ENCODE data around the gene MAPT.
"Not testable (repeated sequence)": the region's sequence is repeated elsewhere in the genome, so short reads cannot be mapped to it uniquely, and the experiment has no call there.

MAPT gene

GRCh38 chr17:45906237-45906636 lies 11.9 kb downstream of the MAPT start:
- peaks cover 3% of the 10 kb centered on the region; the same call in 1 of the 2 replicates for H3K4me1 ChIP-seq (ENCODE audit: insufficient read depth, low read length)
- no peak overlapping the region for H3K4me3 ChIP-seq (ENCODE audit: low read length)
- no peaks in the 10 kb centered on the region for H3K36me3 ChIP-seq (ENCODE audit: insufficient read depth, low read depth, low read length)
- H3K9ac ChIP-seq (ENCODE audit: low read depth, low read length), result no peak overlapping the region
- peaks cover 16% of the 10 kb centered on the region for H3K27me3 ChIP-seq (ENCODE audit: insufficient read depth, low read length)
- no peaks in the 10 kb centered on the region for H3K9me3 ChIP-seq (ENCODE audit: insufficient read depth, low read depth, low read length)
- no peak overlapping the region for H3K27ac ChIP-seq (ENCODE audit: low read length)

- Histone ChIP-seq H3K27me3 (ENCODE audit: insufficient read depth, low read length) (peaks cover 10% of the 10 kb centered on the region), H3K36me3 (ENCODE audit: insufficient read depth, low read depth, low read length) (no peaks in the 10 kb centered on the region), H3K27ac (ENCODE audit: low read length) (no peak overlapping the region)
Observed at GRCh38 chr17:45906927-45907622, 12.7 kb downstream of the MAPT start.

GRCh38 chr17:45907750-45908395 lies 13.5 kb downstream of the MAPT start:
- H3K27ac ChIP-seq (ENCODE audit: low read length), result no peak overlapping the region
- H3K9ac ChIP-seq (ENCODE audit: low read depth, low read length), result no peak overlapping the region
- no peak overlapping the region for H3K4me3 ChIP-seq (ENCODE audit: low read length)
- H3K9me3 ChIP-seq (ENCODE audit: insufficient read depth, low read depth, low read length), result peaks cover 4% of the 10 kb centered on the region; the same call in 1 of the 2 replicates
- H3K36me3 ChIP-seq (ENCODE audit: insufficient read depth, low read depth, low read length), result no peaks in the 10 kb centered on the region
- peaks cover 4% of the 10 kb centered on the region for H3K27me3 ChIP-seq (ENCODE audit: insufficient read depth, low read length)
- peaks cover 3% of the 10 kb centered on the region; the same call in 1 of the 2 replicates for H3K4me1 ChIP-seq (ENCODE audit: insufficient read depth, low read length)

More at GRCh38 chr17:45906927-45907622, 12.7 kb downstream of the MAPT start:
- Histone ChIP-seq H3K4me3 (ENCODE audit: low read length) (no peak overlapping the region), H3K9me3 (ENCODE audit: insufficient read depth, low read depth, low read length) (peaks cover 2% of the 10 kb centered on the region; the same call in 1 of the 2 replicates), H3K4me1 (ENCODE audit: insufficient read depth, low read length) (peaks cover 3% of the 10 kb centered on the region; the same call in 1 of the 2 replicates), H3K9ac (ENCODE audit: low read depth, low read length) (no peak overlapping the region)

GRCh38 chr17:45908460-45908859 lies 14.1 kb downstream of the MAPT start:
- Histone ChIP-seq H3K36me3 (ENCODE audit: insufficient read depth, low read depth, low read length) (no peaks in the 10 kb centered on the region), H3K9ac (ENCODE audit: low read depth, low read length) (no peak overlapping the region), H3K9me3 (ENCODE audit: insufficient read depth, low read depth, low read length) (peaks cover 4% of the 10 kb centered on the region; the same call in 1 of the 2 replicates), H3K27ac (ENCODE audit: low read length) (no peak overlapping the region), H3K4me1 (ENCODE audit: insufficient read depth, low read length) (peaks cover 3% of the 10 kb centered on the region; the same call in 1 of the 2 replicates), H3K4me3 (ENCODE audit: low read length) (no peak overlapping the region), H3K27me3 (ENCODE audit: insufficient read depth, low read length) (no peaks in the 10 kb centered on the region; the same call in 1 of the 2 replicates)

GRCh38 chr17:45908935-45909334 lies 14.6 kb downstream of the MAPT start:
- H3K27ac ChIP-seq (ENCODE audit: low read length), result no peak overlapping the region
- H3K4me3 ChIP-seq (ENCODE audit: low read length), result no peak overlapping the region
- no peak overlapping the region for H3K9ac ChIP-seq (ENCODE audit: low read depth, low read length)
- H3K27me3 ChIP-seq (ENCODE audit: insufficient read depth, low read length), result no peaks in the 10 kb centered on the region; the same call in 1 of the 2 replicates
- H3K36me3 ChIP-seq (ENCODE audit: insufficient read depth, low read depth, low read length), result no peaks in the 10 kb centered on the region
- H3K9me3 ChIP-seq (ENCODE audit: insufficient read depth, low read depth, low read length), result peaks cover 4% of the 10 kb centered on the region; the same call in 1 of the 2 replicates
- peaks cover 3% of the 10 kb centered on the region; the same call in 1 of the 2 replicates for H3K4me1 ChIP-seq (ENCODE audit: insufficient read depth, low read length)

GRCh38 chr17:45910667-45911066 lies 16.3 kb downstream of the MAPT start:
- H3K4me3 ChIP-seq (ENCODE audit: low read length), result no peak overlapping the region
- peaks cover 4% of the 10 kb centered on the region; the same call in 1 of the 2 replicates for H3K9me3 ChIP-seq (ENCODE audit: insufficient read depth, low read depth, low read length)
- 0 out of 2 replicates have a peak, but pooled peaks cover 3% of the 10 kb centered on the region for H3K4me1 ChIP-seq (ENCODE audit: insufficient read depth, low read length)
- H3K9ac ChIP-seq (ENCODE audit: low read depth, low read length), result no peak overlapping the region
- H3K27ac ChIP-seq (ENCODE audit: low read length), result no peak overlapping the region
- H3K27me3 ChIP-seq (ENCODE audit: insufficient read depth, low read length), result no peaks in the 10 kb centered on the region; the same call in 1 of the 2 replicates
- no peaks in the 10 kb centered on the region for H3K36me3 ChIP-seq (ENCODE audit: insufficient read depth, low read depth, low read length)

GRCh38 chr17:45912319-45912718 lies 18.0 kb downstream of the MAPT start:
- no peaks in the 10 kb centered on the region for H3K36me3 ChIP-seq (ENCODE audit: insufficient read depth, low read depth, low read length)

GRCh38 chr17:45913030-45913429 lies 18.7 kb downstream of the MAPT start:
- H3K9ac ChIP-seq (ENCODE audit: low read depth, low read length); H3K9me3 ChIP-seq (ENCODE audit: insufficient read depth, low read depth, low read length); H3K27ac ChIP-seq (ENCODE audit: low read length); H3K27me3 ChIP-seq (ENCODE audit: insufficient read depth, low read length); H3K4me1 ChIP-seq (ENCODE audit: insufficient read depth, low read length); H3K4me3 ChIP-seq (ENCODE audit: low read length); H3K36me3 ChIP-seq (ENCODE audit: insufficient read depth, low read depth, low read length): not testable (repeated sequence)

More at GRCh38 chr17:45912319-45912718, 18.0 kb downstream of the MAPT start:
- Histone ChIP-seq H3K27ac (ENCODE audit: low read length) (no peak overlapping the region), H3K9me3 (ENCODE audit: insufficient read depth, low read depth, low read length) (peaks cover 4% of the 10 kb centered on the region; the same call in 1 of the 2 replicates), H3K27me3 (ENCODE audit: insufficient read depth, low read length) (no peaks in the 10 kb centered on the region), H3K4me3 (ENCODE audit: low read length) (no peak overlapping the region), H3K9ac (ENCODE audit: low read depth, low read length) (no peak overlapping the region), H3K4me1 (ENCODE audit: insufficient read depth, low read length) (0 out of 2 replicates have a peak, but pooled peaks cover 3% of the 10 kb centered on the region)

GRCh38 chr17:45914047-45914717 lies 19.8 kb downstream of the MAPT start:
- peaks cover 4% of the 10 kb centered on the region; the same call in 1 of the 2 replicates for H3K9me3 ChIP-seq (ENCODE audit: insufficient read depth, low read depth, low read length)
- no peak overlapping the region for H3K9ac ChIP-seq (ENCODE audit: low read depth, low read length)
- no peak overlapping the region for H3K4me3 ChIP-seq (ENCODE audit: low read length)
- H3K27me3 ChIP-seq (ENCODE audit: insufficient read depth, low read length), result no peaks in the 10 kb centered on the region
- no peak overlapping the region for H3K27ac ChIP-seq (ENCODE audit: low read length)
- H3K4me1 ChIP-seq (ENCODE audit: insufficient read depth, low read length), result no peaks in the 10 kb centered on the region
- no peaks in the 10 kb centered on the region for H3K36me3 ChIP-seq (ENCODE audit: insufficient read depth, low read depth, low read length)

GRCh38 chr17:45915263-45915662 lies 20.9 kb downstream of the MAPT start:
- peaks cover 4% of the 10 kb centered on the region; the same call in 1 of the 2 replicates for H3K9me3 ChIP-seq (ENCODE audit: insufficient read depth, low read depth, low read length)
- no peaks in the 10 kb centered on the region for H3K36me3 ChIP-seq (ENCODE audit: insufficient read depth, low read depth, low read length)
- H3K27ac ChIP-seq (ENCODE audit: low read length), result no peak overlapping the region
- H3K4me1 ChIP-seq (ENCODE audit: insufficient read depth, low read length), result no peaks in the 10 kb centered on the region
- no peak overlapping the region for H3K4me3 ChIP-seq (ENCODE audit: low read length)
- H3K9ac ChIP-seq (ENCODE audit: low read depth, low read length), result no peak overlapping the region
- no peaks in the 10 kb centered on the region for H3K27me3 ChIP-seq (ENCODE audit: insufficient read depth, low read length)

- peaks cover 2% of the 10 kb centered on the region; the same call in 1 of the 2 replicates for H3K9me3 ChIP-seq (ENCODE audit: insufficient read depth, low read depth, low read length)
- no peaks in the 10 kb centered on the region for H3K27me3 ChIP-seq (ENCODE audit: insufficient read depth, low read length)
- H3K4me1 ChIP-seq (ENCODE audit: insufficient read depth, low read length), result no peaks in the 10 kb centered on the region
- no peak overlapping the region for H3K9ac ChIP-seq (ENCODE audit: low read depth, low read length)
- no peak overlapping the region for H3K4me3 ChIP-seq (ENCODE audit: low read length)
- H3K27ac ChIP-seq (ENCODE audit: low read length), result no peak overlapping the region
- no peaks in the 10 kb centered on the region for H3K36me3 ChIP-seq (ENCODE audit: insufficient read depth, low read depth, low read length)
Observed at GRCh38 chr17:45917081-45917480, 22.7 kb downstream of the MAPT start.

Data from iPS-20b (cell line).